NCI-H2196 (cell line): ENCODE data around the gene PSD2.
"Not testable (repeated sequence)": the region's sequence is repeated elsewhere in the genome, so short reads cannot be mapped to it uniquely, and the experiment has no call there.

Source experiments
- DNase-seq: peaks from one replicate; lab custom pipeline; 2025; ENCODE audit not compliant: unreplicated experiment; lab: John Stamatoyannopoulos, UW

Gene PSD2

GRCh38 chr5:139789116-139789844 is 6.3 kb upstream of the PSD2 start:
- no peak for DNase-seq

GRCh38 chr5:139789845-139790189 is 5.8 kb upstream of the PSD2 start:
- DNase-seq: no peak

- DNase-seq: no peak
These were observed 3.4 kb upstream of the PSD2 start for GRCh38 chr5:139792218-139792617.

- DNase-seq: not testable (repeated sequence)
These were observed 3.0 kb upstream of the PSD2 start for GRCh38 chr5:139792655-139793054.

- DNase-seq: no peak
These were observed 1.4 kb upstream of the PSD2 start for GRCh38 chr5:139794067-139794846.

DNA sequence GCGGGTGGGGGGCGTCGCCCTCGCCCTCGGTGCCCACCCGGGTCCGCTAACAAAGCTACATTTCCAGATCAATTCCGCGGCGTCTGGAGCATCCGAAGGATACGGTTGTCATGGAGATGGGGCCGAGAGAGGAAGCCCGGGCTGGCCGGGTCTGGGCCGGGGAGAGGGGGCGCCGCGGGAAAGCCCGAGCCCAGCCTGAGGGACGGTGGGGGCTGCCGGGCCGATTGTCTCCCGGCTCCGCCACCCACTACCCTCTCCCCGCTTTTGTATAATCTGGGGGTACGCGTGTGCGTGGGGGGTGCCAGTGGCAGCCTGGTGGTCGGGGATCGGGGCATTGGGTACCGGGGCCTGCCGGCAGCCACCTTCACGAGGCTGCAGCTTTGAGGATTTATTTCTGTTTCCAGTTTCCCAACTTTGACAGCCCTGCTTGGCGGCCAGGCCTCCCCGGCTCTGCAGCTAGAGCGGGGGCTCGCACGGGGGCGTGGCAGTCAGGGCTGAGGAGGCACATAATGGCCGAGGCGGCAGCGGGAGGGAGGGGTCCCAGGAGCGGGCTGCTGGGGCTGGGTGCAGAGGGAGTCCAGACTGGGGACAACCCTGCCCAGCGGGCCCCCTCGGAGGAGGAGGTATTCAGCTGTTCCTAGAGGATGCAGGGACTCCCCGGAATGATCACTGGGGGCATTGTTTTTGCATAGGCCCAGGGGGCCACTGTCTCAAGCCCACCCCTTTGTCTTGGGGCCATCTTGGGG is 626 bp downstream of the PSD2 start:
- peak; percentile 8 for DNase-seq

GRCh38 chr5:139797335-139797734 is 1.7 kb downstream of the PSD2 start:
- DNase-seq: no peak

GRCh38 chr5:139797856-139798510 is 2.4 kb downstream of the PSD2 start:
- no peak for DNase-seq

- DNase-seq: no peak
These were observed 3.3 kb downstream of the PSD2 start for GRCh38 chr5:139798883-139799282.

DNA sequence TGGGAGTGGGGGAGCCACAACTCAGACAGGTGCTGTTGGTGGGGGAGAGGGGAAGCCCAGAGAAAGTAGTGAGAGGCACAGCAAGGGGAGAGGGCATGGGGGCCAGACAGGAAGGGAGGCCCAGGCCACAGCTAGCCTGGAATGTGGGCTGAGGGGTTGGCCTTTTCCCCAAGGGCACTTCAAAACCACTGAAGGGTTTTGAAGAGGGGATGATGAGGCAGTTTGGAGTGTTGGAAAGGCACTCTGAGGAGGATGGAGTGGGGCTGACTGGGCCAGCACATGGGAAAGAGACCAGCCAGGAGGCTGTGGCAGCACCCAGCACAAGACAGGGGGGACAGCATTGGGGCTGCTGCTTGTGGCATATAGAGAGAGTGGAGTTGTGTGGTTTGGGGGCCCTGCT is 3.8 kb downstream of the PSD2 start:
- peak; percentile 4 for DNase-seq

- DNase-seq: no peak
These were observed 8.4 kb downstream of the PSD2 start for GRCh38 chr5:139803978-139804377.

DNA sequence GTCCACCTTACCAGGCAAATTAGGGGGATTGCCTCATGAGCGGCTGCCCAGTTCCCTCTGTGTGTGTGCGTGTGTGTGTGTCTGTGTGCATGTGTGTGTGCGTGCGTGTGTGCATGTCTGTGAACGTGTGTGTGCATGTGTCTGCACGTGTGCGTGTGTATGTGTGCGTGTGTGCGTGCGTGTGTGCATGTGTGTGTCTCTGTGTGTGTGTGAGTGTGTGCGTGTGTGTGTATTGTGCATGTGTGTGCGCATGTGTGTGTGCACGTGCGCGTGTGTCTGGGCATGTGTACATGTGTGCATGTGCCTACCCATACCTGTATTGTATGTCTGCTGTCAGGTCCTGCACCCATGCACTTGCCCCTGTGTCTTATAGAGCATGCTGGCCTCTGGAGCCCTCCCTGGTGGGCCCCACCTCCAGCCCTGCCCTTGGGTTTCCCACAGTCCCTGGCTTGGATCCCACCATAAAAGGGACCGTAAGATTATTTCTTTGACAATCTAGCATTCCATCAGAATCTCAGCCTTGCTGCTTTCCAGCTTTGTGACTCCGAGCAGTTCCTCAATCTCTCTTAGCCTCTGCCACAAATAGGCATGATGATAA is 9.3 kb downstream of the PSD2 start:
- DNase-seq: no peak

DNA sequence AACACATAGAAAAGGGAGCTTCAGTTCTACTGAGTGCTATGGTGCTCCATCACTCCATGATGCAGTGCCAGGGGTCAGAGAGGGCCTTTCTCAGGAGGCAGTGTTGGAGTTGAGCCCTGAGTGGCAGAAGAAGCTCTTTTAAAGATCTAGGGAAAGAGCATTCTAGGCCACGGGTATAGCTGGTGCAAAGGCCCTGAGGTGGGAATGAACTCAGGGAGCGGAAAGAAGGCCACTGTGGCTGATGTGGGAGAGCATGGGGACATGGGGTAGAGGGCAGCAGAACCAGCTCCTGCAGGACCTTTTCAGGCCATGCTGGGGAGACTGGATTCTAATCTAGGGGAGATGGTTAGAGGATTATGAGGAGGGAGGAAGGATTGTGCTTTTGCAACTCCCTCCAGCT is 9.9 kb downstream of the PSD2 start:
- DNase-seq: no peak

DNA sequence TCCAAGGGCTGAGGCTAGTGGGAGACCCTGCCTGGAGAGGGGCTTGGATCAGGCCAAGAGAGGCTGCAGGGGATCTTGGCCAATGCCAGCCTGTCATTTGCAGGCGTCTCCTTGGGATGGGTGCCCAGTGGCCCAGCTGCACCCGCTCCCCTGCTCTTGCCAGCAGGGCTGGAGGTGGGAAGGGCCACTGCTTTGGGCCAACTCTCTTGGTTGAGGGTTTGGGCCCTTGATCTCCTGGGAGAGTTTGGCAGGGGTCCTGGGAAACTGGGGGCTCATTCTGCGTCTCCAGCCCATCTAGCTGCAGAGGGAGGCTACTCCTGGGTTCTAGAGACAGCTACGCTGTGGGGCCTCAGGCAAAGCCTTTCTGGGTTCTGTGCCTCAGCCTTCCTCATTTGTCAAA is 10.5 kb downstream of the PSD2 start:
- DNase-seq: no peak

DNA sequence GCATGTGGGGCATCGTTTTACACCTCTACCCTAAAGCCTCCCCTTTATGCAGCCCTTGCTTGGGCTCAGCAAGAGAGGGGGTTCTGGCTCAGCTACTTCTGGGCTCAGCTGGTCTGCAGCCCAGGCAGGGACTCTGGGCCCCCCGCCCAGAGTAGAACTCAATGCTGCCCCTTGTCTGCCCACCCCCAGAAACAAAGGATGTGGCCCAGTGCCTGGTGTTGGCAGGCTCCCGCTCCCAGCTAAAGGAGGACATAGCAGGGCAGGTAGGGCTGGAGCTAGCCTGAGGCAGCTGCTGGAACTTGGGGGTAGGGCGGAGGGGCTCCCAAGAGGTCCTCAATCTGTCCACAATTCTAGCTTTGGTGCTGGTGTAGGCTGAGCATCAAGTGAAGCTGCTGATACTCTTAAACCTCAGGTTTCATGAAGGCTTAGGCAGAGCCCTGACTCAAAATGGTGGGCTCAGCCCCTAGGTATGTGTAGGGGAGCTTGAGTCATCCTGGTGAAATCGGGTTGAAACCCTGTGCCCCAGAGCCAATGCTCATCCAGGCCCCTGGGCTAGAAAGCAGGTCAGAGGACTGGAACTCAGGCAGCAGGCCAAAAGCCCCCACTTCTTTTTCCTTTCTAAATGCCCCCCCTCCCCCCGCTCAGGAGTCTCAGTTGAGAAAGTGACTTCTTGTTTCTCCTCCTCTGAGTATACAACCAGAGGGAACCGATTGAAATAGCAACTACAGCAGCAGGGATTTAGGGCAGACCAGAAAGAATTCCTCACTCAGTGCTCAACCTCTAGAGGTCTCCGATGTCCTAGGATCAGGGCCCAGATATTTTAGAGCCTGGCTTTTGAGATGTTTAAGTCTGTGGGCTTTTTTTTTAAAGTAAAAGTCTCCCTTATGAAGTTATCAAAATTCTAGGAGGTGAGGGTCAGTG is 11.4 kb downstream of the PSD2 start:
- DNase-seq: no peak

DNA sequence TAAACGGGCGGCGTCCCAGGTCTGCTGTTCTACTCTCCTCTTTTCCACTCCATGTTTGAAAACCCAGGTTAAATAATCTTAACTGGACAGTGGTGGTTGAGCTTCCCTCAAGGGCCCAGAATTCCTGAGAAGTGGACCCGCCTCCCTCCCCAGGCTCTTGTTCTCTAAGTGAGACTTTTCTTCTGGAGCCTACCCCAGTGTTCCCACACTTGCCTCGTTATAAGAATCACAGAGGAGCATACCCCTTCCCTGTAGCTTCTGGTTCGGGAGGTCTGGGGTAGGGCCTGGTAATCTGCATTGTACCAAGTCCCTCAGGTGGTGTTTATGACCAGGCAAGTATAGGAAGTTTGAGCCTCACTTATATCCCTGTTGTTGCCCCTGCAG is 12.0 kb downstream of the PSD2 start:
- no peak for DNase-seq

GRCh38 chr5:139808481-139809330 is 13.1 kb downstream of the PSD2 start:
- DNase-seq: no peak

DNA sequence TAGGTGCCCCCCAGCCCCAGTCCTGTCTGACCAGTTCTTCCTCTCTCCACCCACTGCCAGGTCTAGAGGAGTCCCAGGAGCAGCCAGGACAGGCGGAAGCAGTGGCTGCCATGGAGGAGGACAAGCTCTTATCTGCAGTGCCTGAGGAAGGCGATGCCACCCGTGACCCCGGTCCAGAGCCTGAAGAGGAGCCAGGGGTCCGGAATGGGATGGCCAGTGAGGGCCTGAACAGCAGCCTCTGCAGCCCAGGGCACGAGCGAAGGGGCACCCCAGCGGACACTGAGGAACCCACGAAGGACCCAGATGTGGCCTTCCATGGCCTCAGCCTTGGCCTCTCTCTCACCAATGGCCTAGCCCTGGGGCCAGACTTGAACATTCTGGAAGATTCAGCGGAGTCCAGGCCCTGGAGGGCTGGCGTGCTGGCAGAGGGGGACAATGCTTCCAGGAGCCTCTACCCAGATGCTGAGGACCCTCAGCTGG is 13.8 kb downstream of the PSD2 start:
- DNase-seq: no peak
